H1 (cell line): Measurements from ENCODE around the gene CEP41. TPM values are rescaled to one million over a fixed set of nuclear protein-coding genes. Genes with fewer than 3 reads are reported as not detected.

Source experiments
- CTCF ChIA-PET: fragments of 300-600 bp; sonication (Branson Sonifier 250); formaldehyde crosslinking; loops from one replicate; lab custom pipeline; 2021; ENCODE audit not compliant: partially characterized antibody; lab: Charles Lee
- POLR2A ChIA-PET: fragments of 300-600 bp; sonication (Branson Sonifier 250); formaldehyde crosslinking; loops from one replicate; lab custom pipeline; 2021; ENCODE audit warnings: inconsistent platforms; ENCODE audit not compliant: partially characterized antibody; lab: Charles Lee
- DNase-seq, 2 experiments: peaks; one replicate each; pipeline versions ENCODE4 v3.0.0 to v3.0.0-alpha.2; 2010 to 2022; ENCODE audit warnings: low spot score in 2 of 2, low read depth in 1 of 2, mixed read lengths in 1 of 2
- FAIRE-seq: peaks from 2 replicates; lab custom pipeline; 2011; peaks lifted over from hg19 to GRCh38; lab: Jason Lieb, UNC
- H2AFZ ChIP-seq: 2 replicates; pipeline ENCODE4 v1.8.1; 2012; ENCODE audit warnings: low read length, inconsistent platforms
- H2AK5ac ChIP-seq: 2 replicates; pipeline ENCODE4 v1.6.1; 2013; ENCODE audit warnings: low read depth, low read length
- H2BK120ac ChIP-seq: replicated peaks from 2 replicates; pipeline ENCODE3; 2013; ENCODE audit warnings: low read depth, low read length, inconsistent platforms
- H2BK12ac ChIP-seq: 2 replicates; pipeline ENCODE4 v1.6.1; 2013; ENCODE audit warnings: low read depth, low read length
- H2BK15ac ChIP-seq: 2 replicates; pipeline ENCODE4 v1.6.1; 2013; ENCODE audit warnings: low read length
- H2BK20ac ChIP-seq: 2 replicates; pipeline ENCODE4 v1.6.1; 2013; ENCODE audit warnings: low read length
- H2BK5ac ChIP-seq: 2 replicates; pipeline ENCODE4 v1.6.1; 2013; ENCODE audit warnings: low read depth, low read length
- H3K14ac ChIP-seq: 2 replicates; pipeline ENCODE4 v1.6.1; 2013; ENCODE audit warnings: inconsistent platforms; ENCODE audit not compliant: insufficient read length
- H3K18ac ChIP-seq: 2 replicates; pipeline ENCODE4 v1.6.1; 2013; ENCODE audit warnings: low read length; ENCODE audit errors: extremely low read depth
- H3K23ac ChIP-seq: 2 replicates; pipeline ENCODE4 v1.6.1; 2013; ENCODE audit warnings: inconsistent platforms; ENCODE audit not compliant: insufficient read length
- H3K23me2 ChIP-seq: 2 replicates; pipeline ENCODE4 v1.6.1; 2013; ENCODE audit warnings: low read depth, low read length
- H3K27ac ChIP-seq: 2 replicates; pipeline ENCODE4 v1.6.1; 2011; ENCODE audit warnings: low read depth, low read length, inconsistent platforms
- H3K27me3 ChIP-seq, 4 experiments: replicated peaks in 1 of 4; 1 replicate in 1 of 4; 2 replicates in 3 of 4; pipeline versions ENCODE4 v1.6.1 to v1.8.1; 2011 to 2013; ENCODE audit warnings: low read length in 3 of 4, mild to moderate bottlenecking in 3 of 4, inconsistent platforms in 2 of 4, mixed read lengths in 2 of 4, moderate library complexity in 1 of 4; ENCODE audit not compliant: control insufficient read depth in 3 of 4, insufficient read depth in 3 of 4; ENCODE audit errors: extremely low read depth in 1 of 4
- H3K36me3 ChIP-seq, 4 experiments: 2 replicates each; pipeline versions ENCODE4 v1.6.1 to v1.8.1; 2011 to 2013; ENCODE audit warnings: mild to moderate bottlenecking in 4 of 4, low read length in 3 of 4, moderate library complexity in 2 of 4, control low read depth in 1 of 4, inconsistent platforms in 1 of 4; ENCODE audit not compliant: insufficient read depth in 4 of 4, control insufficient read depth in 2 of 4
- H3K4ac ChIP-seq: replicated peaks from 2 replicates; pipeline ENCODE3; 2013; ENCODE audit warnings: low read length, low read depth, mixed read lengths, inconsistent platforms; ENCODE audit not compliant: insufficient read length
- H3K4me1 ChIP-seq, 4 experiments: replicated peaks in 1 of 4; 1 replicate in 1 of 4; 2 replicates in 3 of 4; pipeline versions ENCODE4 v1.6.1 to v1.8.1; 2011 to 2013; ENCODE audit warnings: low read length in 3 of 4, inconsistent platforms in 2 of 4, mixed read lengths in 1 of 4; ENCODE audit not compliant: insufficient read depth in 4 of 4, control insufficient read depth in 3 of 4
- H3K4me2 ChIP-seq, 2 experiments: 2 replicates each; pipeline versions ENCODE4 v1.6.1 to v1.8.1; 2011 to 2013; ENCODE audit warnings: low read depth in 2 of 2, low read length in 2 of 2, control low read depth in 1 of 2, inconsistent platforms in 1 of 2, mild to moderate bottlenecking in 1 of 2; ENCODE audit not compliant: insufficient read depth in 1 of 2
- H3K4me3 ChIP-seq, 4 experiments: fragments of 200-600, 300-600 bp in 1 of 4; sonication (generic), shearing (Covaris generic), sonication (Bioruptor Twin) in 1 of 4; 2 replicates each; pipeline versions ENCODE4 v1.5.1 to v1.8.1; 2011 to 2016; ENCODE audit warnings: low read length in 4 of 4, low read depth in 3 of 4, control low read depth in 2 of 4, inconsistent platforms in 2 of 4, mild to moderate bottlenecking in 2 of 4, mixed read lengths in 1 of 4, moderate library complexity in 1 of 4; ENCODE audit not compliant: insufficient read depth in 2 of 4; ENCODE audit errors: extremely low read depth in 1 of 4
- H3K56ac ChIP-seq: replicated peaks from 2 replicates; pipeline ENCODE3; 2013; ENCODE audit warnings: low read depth, mild to moderate bottlenecking, mixed read lengths, low read length, inconsistent platforms; ENCODE audit not compliant: insufficient read length
- H3K79me1 ChIP-seq: 2 replicates; pipeline ENCODE4 v1.6.1; 2013; ENCODE audit warnings: low read depth, low read length, control low read depth
- H3K79me2 ChIP-seq, 2 experiments: 2 replicates each; pipeline versions ENCODE4 v1.6.1 to v1.8.1; 2012 to 2013; ENCODE audit warnings: low read length in 2 of 2, mild to moderate bottlenecking in 2 of 2, inconsistent platforms in 1 of 2; ENCODE audit not compliant: insufficient read depth in 2 of 2, control insufficient read depth in 1 of 2
- H3K9ac ChIP-seq, 4 experiments: replicated peaks in 1 of 4; 1 replicate in 1 of 4; 2 replicates in 3 of 4; pipeline versions ENCODE4 v1.6.1 to v1.8.1; 2011 to 2013; ENCODE audit warnings: low read depth in 3 of 4, low read length in 3 of 4, control low read depth in 2 of 4, mild to moderate bottlenecking in 2 of 4, moderate library complexity in 2 of 4, inconsistent platforms in 1 of 4; ENCODE audit errors: extremely low read depth in 1 of 4
- H3K9me3 ChIP-seq, 2 experiments: 2 replicates each; pipeline versions ENCODE4 v1.6.1 to v1.8.1; 2012 to 2013; ENCODE audit warnings: mild to moderate bottlenecking in 2 of 2, moderate library complexity in 2 of 2, control low read depth in 1 of 2, inconsistent platforms in 1 of 2, low read depth in 1 of 2, low read length in 1 of 2, mixed read lengths in 1 of 2; ENCODE audit not compliant: insufficient read depth in 2 of 2
- H4K20me1 ChIP-seq, 2 experiments: replicated peaks in 1 of 2; 2 replicates each; pipeline versions ENCODE3 to v1.8.1; 2011 to 2013; ENCODE audit warnings: inconsistent platforms in 2 of 2, low read length in 2 of 2, mild to moderate bottlenecking in 1 of 2; ENCODE audit not compliant: insufficient read depth in 2 of 2, control insufficient read depth in 1 of 2
- H4K5ac ChIP-seq: 2 replicates; pipeline ENCODE4 v1.6.1; 2013; ENCODE audit warnings: low read length, low read depth, mixed read lengths, inconsistent platforms; ENCODE audit not compliant: insufficient read length
- H4K8ac ChIP-seq: 2 replicates; pipeline ENCODE4 v1.8.0; 2013; ENCODE audit warnings: mild to moderate bottlenecking, moderate library complexity, low read length, inconsistent platforms; ENCODE audit not compliant: insufficient read depth; ENCODE audit errors: extremely low read depth
- H4K91ac ChIP-seq: replicated peaks from 2 replicates; pipeline ENCODE3; 2013; ENCODE audit warnings: low read length, mixed read lengths, inconsistent platforms; ENCODE audit not compliant: insufficient read length
- CTCF ChIP-seq, 3 experiments: IDR thresholded peaks; 1 replicate in 2 of 3; 2 replicates in 1 of 3; pipeline versions ENCODE4 v1.5.1 to v1.6.1; 2011; ENCODE audit warnings: low read length in 3 of 3, mild to moderate bottlenecking in 3 of 3, inconsistent platforms in 2 of 3, low read depth in 1 of 3, moderate library complexity in 1 of 3; ENCODE audit not compliant: insufficient read depth in 1 of 3; ENCODE audit errors: control extremely low read depth in 1 of 3
- USF2 ChIP-seq: IDR thresholded peaks from 2 replicates; pipeline ENCODE4 v1.6.1; 2011; ENCODE audit warnings: low read length, improper control_type of control experiment
- WGBS, 2 experiments: shearing (Covaris generic) in 1 of 2; methylation state at CpG; one replicate each; pipeline versions ENCODE4 v1.1.6 to v1.1.7; 2013 to 2015; ENCODE audit warnings: low lambda C conversion rate in 2 of 2, mixed read lengths in 2 of 2, inconsistent platforms in 1 of 2, low coverage in 1 of 2, missing lambda C conversion rate in 1 of 2; ENCODE audit not compliant: insufficient replicate concordance in 2 of 2, insufficient coverage in 1 of 2, insufficient read length in 1 of 2; ENCODE audit errors: extremely low coverage in 1 of 2, missing lambda C conversion rate in 1 of 2; 5-methylcytosine and 5-hydroxymethylcytosine counted together
- polyA plus RNA-seq, 7 experiments: library from polyadenylated mRNA; depleted of rRNA in 3 of 7; stranded (reverse) in 5 of 7; unstranded in 2 of 7; fragments of >200 nt in 5 of 7; fragments of 200-250 nt in 2 of 7; gene quantifications; 1 replicate in 5 of 7; 2 replicates in 1 of 7; 4 replicates in 1 of 7; pipeline versions ENCODE4 v1.2.1 to v1.2.3, GENCODE V29; 2011 to 2013; ENCODE audit warnings: missing spikeins in 2 of 7, mixed read lengths in 2 of 7
- total RNA-seq: library from RNA; stranded (reverse); fragmentation: NEBNext Ultra II Directional; extraction: Animal tissue kit (Norgen Biotek cat#: 25700); gene quantifications from 2 replicates; pipeline ENCODE4 v1.2.1, GENCODE V29; 2021

CEP41 gene
- total and polyA plus RNA-seq, 2 of the 8 experiments (the other 6 are each of a cell fraction or from before 2014, with no cell fraction given), result 9.3 to 12.8 TPM

- DNase-seq, result no peak
- Histone ChIP-seq H3K79me2 (peaks cover 0 to 3% of the 10 kb centered on the region in 2 experiments; a peak in 2 of 4 replicates), H2AK5ac (no peak overlapping the region), H3K56ac (no peak overlapping the region), H3K27ac (no peak overlapping the region; the same call in 1 of the 2 replicates), H3K9me3 (no peaks in the 10 kb centered on the region), H3K23ac (no peak overlapping the region), H3K4me3 (no peak overlapping the region), H2BK12ac (no peak overlapping the region; the same call in 1 of the 2 replicates), H4K20me1 (no peaks in the 10 kb centered on the region), H3K23me2 (peaks cover 7% of the 10 kb centered on the region), H2BK20ac (no peak overlapping the region), H4K5ac (no peak overlapping the region), H3K4me2 (no peak overlapping the region), H3K36me3 (no peaks in the 10 kb centered on the region), H3K79me1 (peaks cover 2% of the 10 kb centered on the region; the same call in 1 of the 2 replicates)
- 93% methylated on average over 1 of the region's 1 CpG; no CpG with 5 or more reads in 1 of the 2 experiments for WGBS, 2 experiments
- TF ChIP-seq CTCF (IDR thresholded peaks at IDR 0.05; ENCODE audit: control extremely low read depth in 1 of 3, insufficient read depth in 1 of 3, low read depth in 1 of 3, low read length in 3 of 3), result no peak
- 0 out of 2 replicates have a peak, but pooled peaks have one; percentile 50 for TF ChIP-seq USF2
- TF ChIP-seq, all 59 proteins: peak for 1
- Histone ChIP-seq H2AFZ (peak overlapping the region; percentile 96), H3K4me1 (peaks cover 0 to 3% (median 1%) of the 10 kb centered on the region in 4 experiments; a peak in 4 of 7 replicates), H3K14ac (no peak overlapping the region), H2BK5ac (no peak overlapping the region), H4K8ac (no peak overlapping the region), H3K18ac (no peak overlapping the region), H3K9ac (no peak overlapping the region), H2BK120ac (no peak overlapping the region), H2BK15ac (no peak overlapping the region), H4K91ac (no peak overlapping the region), H3K4ac (no peak overlapping the region), H3K27me3 (peaks cover 0 to 4% (median 0%) of the 10 kb centered on the region in 4 experiments; a peak in 2 of 7 replicates)
- CTCF ChIA-PET, result interaction anchor here (1.5 kb wide), 1 partner anchor 101 kb away, joined by 3 read pairs; the partner anchor contains the start of gene CPA1
- POLR2A ChIA-PET, result no interaction called here
- FAIRE-seq, result no peak
These were observed 41.1 kb upstream of the CEP41 start for GRCh38 chr7:130481898-130482297.
